NCI-H460 (cell line): ENCODE results near the gene IQCK. TPM values are rescaled to one million over a fixed set of nuclear protein-coding genes. Genes with fewer than 3 reads are reported as not detected.

ENCODE experiments used
- DNase-seq: peaks from one replicate; pipeline ENCODE4 v3.0.0-alpha.2; 2016; ENCODE audit warnings: low read depth; ENCODE audit errors: extremely low read depth
- total RNA-seq: library from RNA; depleted of rRNA; stranded (reverse); fragments of >200 nt; shearing (Covaris generic); gene quantifications from 2 replicates; pipeline ENCODE4 v1.2.3, GENCODE V29; 2014

The IQCK gene
- total RNA-seq, 1 experiment from 2014 or later: 4.3 TPM

DNA sequence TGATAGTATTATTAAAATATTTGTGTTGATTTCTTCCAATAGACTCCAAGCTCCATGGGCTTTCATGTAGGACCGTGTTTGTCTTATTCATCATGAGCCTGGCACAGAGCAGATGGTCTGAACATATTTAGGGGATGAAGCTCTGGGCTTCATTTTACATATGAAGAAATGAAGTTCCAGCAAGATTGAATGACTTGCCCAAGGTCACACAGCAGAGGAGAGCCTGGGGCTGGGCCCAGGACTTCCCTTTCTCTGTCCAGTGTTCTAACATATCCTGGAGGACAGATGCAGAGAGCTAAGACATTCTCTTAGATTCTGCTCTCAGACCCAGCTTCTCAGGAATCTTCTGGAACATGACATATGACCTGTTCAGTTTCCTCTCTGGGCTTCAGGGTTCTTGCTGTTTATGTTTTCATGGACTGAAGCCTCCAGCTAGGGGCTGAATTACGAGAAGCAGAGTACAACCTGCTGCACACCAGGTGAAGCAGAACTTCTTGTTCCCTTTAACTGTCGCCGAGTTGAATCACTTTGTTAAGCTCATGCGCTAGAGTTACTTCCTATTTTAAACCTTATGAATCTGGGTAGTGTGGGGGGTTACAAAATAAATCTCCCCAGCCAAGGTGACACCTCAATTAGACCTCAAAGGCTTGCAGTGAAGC is 113.0 kb downstream of the IQCK start:
- DNase-seq: no peak

DNA sequence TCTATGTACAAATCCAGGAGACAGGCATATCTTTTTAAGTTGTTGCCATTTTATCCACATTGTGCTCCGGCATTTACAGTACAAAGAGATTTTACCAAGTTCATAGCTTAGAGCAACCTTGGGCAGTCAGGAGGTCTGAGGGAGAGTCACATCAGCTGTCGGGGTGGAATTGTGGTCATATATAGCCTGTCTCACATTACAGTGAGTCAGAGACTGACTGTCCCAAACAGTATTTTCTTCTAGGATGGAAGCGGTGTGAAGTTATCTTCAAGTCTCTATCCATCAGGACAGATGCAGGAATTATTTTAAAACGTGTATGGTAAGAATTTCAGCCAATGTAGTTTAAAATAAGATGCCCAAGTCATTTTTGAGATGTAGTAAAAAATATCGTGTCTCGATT is 113.6 kb downstream of the IQCK start:
- no peak for DNase-seq

DNA sequence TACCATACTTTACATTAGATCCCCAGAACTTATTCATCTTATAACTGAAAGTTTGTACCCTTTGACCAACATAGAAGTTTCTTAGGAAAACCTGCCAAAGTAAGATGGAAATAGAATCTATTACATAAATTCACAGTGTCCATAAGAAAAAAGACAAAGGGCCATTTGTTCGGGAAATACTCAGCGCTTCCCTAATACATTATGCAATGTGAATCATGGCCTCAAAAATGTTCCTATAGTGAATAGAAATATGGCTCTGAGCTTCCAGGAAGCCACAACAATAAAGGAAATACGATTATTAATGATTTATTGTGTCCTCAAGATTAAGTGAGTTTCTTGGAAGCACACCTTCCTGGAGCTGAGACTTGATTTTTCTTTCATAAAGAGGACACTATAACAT is 115.1 kb downstream of the IQCK start:
- DNase-seq: no peak

DNA sequence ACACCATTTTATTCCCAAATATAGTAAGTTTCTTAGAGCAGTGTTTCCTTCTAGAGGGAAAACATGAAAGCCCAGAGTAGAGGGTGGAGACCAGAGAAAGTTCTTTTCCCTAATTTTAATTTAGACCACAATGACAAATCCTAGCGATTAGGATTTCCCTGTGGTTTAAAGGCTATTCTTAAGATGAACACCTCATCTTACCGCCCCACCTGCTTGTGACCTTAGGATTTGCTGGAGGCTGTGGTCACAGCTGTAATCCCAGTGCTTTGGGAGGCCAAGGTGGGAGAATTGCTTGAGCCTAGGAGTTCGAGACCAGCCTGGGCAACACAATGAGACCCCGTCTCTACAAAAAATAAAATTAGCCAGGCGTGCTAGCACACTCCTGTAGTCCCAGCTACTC is 115.5 kb downstream of the IQCK start:
- no peak for DNase-seq

DNA sequence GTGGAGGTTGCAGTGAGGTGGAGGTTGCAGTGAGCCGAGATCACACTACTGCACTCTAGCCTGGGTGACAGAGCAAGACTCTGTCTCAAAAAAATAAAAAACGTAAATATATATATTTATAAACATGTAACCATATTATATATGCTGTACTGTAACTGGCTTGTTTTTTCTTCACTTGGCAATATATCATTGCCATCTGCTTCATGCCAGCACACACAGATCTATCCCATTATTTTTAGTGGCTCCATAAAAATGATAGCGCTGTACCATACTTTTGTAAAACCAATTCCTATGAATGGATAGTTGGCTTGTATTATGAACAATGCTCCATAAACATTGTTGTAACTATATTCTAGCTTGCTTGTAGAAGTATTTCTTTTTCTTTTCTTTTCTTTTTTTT is 117.1 kb downstream of the IQCK start:
- no peak for DNase-seq

DNA sequence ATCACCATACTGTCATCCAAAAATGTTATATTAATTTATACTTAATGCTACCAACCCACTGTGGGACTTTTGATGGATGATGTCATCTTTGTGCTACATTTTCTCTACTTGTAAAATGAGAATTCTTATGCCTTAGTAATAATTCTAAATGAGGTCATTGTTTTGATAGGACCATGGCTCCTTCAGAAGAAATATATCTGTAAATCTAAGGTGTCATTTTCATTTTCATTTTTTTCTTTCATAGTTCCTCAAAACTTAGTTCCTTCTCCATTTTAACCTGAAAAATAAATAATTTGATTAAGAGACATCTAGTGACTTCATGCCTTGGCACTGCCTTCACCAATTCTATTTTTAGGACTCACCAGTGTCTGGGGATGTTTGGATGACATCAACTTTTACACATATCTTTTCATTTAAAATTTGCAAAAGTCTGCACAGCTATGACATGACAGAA is 117.9 kb downstream of the IQCK start:
- DNase-seq: no peak

DNA sequence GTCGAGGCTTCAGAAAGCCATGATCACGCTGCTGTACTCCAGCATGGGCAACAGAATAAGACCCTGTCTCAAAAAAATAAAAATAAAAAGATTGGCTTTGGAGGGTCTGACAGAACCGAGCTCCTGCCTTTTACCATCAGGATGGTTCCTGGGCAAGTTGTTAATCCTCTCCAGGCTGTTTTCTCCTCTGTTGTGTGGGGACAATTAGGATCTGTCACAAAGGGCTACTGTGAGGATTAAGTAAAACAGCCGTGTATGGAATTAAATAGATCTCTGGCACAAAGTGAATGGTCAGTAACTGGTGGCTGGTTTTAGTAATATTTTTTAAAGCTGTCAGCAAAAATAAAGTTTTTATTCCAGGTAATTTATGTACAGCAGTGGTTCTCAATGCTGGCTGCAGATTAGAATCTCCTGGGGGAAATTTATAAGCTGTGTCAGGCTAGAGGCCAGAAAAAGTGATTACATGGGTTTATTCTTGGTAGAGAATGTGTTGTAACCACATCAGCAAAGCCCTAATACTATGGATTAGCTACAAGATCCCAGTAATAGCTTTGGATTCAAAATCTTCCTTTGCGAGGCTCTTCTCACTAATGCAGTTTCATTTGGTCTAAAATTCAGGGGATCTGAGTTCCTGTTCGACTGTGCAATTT is 119.4 kb downstream of the IQCK start:
- no peak for DNase-seq

DNA sequence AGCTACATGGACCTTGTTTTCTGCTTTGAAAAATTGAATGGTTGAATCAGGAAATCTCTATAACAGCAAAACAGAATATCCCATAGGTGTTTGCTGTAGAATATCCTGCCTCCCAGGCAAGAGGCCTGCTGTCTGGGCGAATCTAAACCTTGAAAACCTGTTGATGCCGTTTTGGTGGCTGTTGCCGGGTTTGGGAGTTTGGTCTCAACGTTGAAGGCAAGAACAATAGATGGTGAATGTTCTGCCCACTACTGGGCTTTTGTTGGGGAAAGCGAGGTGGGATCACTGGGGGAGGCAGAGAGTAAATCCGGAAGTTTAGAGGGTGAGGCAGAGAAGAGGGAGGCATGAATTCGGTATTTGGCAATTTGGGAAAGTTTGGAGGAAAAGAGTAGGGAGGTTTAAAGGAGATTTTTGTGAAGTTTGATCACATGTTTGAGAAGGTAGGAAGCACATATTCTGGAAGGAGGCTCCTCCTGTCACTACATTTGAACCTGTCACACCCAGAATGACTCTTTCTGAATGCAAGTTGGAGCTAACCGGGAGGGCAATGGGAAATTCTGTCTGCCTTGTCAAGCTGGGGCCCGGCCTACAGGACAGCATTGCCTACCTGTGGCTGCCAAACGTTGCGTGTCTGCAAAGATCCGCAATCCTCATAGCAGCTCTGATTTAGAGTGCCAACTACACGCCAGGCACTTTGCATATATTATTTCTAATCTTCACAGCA is 120.1 kb downstream of the IQCK start:
- DNase-seq: no peak

DNA sequence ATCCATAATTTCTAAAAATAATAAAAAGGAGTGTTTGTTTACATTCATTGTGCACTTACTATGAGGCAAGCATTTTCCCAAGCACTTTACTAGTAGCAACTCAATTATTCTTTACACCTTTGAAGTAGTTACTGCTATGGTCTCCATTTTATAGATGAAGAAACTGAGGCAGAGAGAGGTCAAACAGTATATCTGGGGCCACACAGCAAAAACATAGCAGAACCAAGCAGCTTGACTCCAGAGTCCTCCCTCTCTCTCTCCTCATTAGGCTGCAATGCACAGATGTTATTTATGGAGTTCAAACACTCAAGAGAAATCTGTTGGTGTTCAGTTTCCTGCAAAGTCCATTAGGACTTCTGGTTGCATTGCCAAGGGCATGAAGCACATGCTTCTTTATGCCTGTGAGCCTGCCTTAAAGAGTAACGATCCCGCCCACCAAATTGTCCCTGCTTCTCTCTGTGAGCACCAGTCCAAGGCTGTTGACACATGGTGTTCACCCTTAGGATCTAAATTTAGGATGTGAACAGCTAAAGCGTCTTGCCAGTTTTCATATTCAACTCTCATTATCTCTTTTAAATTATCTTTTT is 122.5 kb downstream of the IQCK start:
- DNase-seq: no peak

DNA sequence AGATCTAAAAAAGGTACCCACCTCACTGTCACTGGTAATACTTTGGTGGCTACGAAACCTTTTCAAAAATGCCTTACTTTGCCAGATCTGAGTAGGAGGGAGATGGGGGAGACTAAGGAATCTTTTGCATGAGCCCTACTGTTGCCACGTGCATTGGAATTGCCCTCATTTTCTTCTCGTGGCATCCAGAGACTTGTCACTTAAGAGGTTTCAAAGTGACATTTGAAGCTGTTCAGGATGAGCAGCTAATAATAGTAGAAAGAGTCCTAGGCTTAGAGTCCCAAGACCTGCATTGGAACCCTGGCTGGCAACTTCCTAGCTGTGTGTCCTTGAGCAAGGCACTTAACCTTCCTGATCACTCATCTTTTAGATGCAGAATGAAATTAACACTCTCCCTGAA is 123.1 kb downstream of the IQCK start:
- DNase-seq: no peak

DNA sequence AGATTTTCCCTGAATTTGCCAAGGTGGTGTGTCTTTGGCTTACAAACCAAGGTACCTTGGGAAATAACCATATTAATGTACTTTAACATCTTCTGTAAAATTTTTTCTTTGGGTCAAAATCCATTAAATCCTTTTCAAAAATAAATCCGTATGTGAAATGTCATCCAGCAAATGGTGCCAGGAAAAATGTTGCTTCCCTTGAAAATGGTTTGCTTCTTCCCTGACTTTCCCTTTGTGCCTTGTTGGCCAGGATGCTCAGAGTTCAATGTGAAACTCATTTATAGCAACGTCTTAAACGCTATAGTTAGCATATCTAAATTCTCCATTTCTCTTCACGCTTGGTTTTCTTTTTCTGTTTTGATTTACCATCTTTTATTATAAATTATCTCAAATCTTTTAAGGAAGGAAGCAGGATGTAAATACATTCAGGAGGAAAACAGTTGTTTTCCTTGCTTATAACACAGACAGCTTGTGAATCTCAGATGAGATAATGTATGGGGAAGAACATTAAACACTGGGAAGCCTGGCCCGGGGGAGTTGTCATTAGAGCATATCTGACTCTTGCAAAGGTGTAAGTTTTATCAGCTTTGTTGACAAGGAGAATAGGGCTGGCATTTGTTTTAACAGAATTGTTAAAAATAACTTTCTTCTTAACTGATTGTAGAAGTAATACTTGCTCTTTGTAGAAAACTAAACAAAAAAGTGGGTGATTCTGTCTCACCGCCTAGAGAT is 124.5 kb downstream of the IQCK start:
- DNase-seq: no peak

DNA sequence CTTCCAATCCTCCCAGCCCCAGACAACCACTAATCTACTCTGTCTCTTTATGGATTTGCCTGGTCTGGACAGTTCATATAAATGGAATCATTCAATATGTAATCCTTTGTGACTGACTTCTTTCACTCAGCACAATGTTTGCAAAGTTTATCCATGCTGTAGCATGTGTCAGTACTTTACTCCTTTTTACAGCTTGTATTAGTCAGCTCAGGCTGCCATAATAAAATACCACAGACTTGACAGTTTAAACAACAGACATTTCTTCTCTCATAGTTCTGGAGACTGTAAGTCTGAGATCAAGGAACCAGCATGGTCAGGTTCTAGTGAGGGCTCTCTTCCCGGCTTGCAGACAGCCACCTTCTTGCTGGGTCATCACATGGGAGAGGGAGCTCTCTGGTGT is 125.3 kb downstream of the IQCK start:
- DNase-seq: no peak

DNA sequence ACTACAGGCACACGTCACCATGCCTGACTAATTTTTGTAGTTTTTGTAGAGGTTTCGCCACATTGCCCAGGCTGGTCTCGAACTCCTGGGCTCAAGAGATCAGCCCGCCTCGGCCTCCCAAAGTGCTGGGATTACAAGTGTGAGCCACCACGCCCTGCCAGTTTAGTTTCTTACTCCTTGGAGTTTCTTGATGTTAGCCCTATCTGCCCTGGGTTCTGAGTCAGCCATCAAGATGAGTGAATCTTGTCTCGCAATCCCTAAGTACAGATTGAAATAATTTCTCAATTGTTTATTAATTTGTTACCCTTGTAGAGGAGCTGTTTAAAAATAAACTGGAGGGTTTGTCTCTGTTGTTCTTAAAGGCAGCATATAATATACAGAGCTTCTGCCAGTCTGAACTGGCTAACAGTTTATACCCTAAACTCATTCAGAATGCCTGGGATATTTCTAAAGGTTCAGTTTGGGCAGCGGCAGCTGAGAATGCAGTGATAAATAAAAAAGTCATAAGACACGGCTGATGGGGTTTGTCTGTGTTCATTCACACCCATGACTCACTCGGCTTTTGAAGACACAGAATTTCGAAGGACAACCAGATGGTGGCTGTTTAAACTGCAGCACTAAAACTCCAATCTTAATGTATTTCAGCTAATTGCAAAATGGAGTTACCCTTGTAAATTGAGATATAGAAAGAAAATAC is 127.0 kb downstream of the IQCK start:
- DNase-seq: no peak

DNA sequence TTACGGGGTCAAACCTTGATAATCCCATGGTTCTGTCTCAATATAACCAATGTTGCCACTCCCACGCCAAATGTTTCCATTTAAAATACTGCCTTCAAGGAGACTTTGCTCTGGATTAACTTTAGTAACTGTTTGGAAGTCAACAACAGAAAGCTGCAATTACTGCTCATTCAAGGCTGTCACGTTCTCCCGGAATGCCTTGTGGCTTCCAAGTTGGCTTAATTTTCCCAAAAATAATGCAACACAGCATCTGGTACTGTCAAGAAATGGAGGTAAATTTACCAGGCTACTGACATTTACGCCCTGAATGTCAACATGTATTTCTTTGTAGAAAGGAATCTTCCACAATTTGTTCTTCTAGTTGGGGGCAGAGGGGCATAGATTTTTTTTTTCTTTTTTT is 128.4 kb downstream of the IQCK start:
- no peak for DNase-seq

DNA sequence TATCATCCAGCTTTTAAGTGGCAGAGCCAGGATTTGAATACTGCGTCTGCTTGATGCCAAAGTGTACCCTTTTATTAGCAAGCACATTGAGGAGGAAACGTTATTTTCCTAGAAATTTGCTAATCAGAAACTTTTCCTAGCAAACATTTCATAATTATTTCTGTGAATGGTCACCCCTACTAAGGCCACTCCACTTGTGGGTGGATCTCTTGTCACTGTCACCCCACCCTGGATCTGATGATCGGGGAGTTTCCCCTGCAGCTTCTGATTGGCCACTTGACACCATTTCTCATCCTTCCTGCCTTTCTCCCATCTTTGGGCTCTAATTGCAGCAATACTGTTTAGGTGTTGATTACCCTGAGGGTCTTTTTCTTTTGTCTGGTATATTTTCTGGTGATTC is 130.7 kb downstream of the IQCK start:
- DNase-seq: no peak

DNA sequence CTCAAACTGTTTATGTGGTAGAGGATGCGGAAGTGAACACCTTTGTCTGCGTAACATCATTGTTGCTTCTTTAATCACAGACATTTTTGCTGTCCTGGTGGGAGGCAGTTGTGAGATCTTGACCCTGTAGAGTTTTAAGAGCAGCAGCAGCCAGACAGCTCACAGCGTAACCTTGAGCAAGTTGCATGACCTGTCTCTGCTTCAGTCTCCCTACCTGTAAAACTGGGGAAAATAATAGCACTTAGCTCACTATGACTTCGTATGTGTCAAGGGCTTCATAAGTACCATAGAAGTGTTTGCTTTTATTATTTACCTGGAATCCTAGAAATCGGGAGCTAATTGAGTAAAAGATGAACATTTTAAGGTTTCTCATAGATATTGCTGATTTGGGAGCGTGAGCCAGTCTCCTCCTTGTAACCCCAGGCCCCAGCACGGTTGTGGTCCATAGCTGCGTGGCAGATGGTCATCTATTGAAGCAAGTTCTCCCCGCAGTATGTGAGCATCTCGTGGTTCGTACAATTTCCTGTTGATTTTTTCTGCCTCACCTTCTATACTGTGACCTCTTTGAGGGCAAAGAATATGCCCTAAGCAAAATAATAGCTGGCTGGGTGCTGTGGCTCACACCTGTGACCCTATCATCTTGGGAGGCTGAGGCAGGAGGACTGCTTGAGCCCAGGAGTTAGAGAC is 132.2 kb downstream of the IQCK start:
- no peak for DNase-seq

DNA sequence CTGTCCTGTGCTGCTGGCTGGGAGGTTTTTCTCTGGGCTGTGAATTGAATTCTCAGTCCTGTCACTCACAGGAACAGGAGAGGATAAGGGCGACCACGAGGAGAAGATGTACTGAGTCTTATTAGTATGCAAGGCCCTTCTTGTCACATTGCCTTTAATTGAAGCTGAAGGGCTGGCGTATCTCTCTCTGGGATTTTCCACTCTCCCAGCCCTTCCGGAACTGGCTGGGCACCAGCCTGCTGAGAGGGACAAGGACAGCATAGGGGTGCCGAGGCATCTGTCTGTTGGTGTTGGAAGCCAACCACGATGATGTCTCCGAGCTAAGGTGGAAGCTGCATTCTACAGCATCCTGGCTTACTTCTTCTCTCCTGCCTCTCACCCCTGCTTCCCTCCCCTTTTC is 133.4 kb downstream of the IQCK start:
- DNase-seq: no peak

DNA sequence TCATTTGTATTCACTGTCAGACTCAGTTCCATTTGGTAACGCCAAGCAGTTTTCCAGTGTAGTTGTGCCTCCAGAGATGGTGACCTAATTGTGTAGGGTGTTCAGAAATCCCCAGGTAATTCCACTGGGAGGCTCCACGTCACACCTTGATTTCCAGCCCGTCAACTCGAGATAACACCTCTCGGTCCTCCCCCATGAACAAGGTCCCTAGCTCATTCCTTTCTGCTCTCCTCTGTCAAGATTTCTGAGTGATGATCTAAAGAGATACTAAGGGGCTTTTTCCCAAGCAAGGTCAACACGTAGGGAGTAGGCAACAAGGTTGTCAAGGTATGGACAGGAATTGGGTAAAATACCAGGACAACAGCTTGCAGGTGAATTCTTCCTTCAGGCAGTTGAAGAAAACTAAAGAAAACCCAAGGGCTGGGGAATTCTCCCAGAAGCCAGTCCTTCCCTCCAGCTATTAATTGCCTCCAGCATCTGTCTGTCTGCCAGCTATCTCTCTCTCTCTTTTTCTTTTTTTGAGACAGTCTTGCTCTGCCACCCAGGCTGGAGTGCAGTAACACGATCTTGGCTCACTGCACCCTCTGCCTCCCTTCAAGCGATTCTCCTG is 135.2 kb downstream of the IQCK start:
- DNase-seq: no peak
